Nephron progenitor cell (in vitro differentiated cells): ENCODE data around the gene ECD.
A peak's percentile ranks its signal among the peaks of the same experiment; 100 is the strongest.

Experiments
- DNase-seq: peaks from one replicate; pipeline ENCODE4 v3.0.0; 2021
- H3K27ac Mint-ChIP-seq: 2 replicates; pipeline ENCODE4 v1.8.0; 2021; ENCODE audit warnings: mild to moderate bottlenecking, moderate library complexity, mixed read lengths
- H3K27me3 Mint-ChIP-seq: 2 replicates; pipeline ENCODE4 v1.8.0; 2021; ENCODE audit warnings: mild to moderate bottlenecking, low read depth, mixed read lengths; ENCODE audit not compliant: poor library complexity
- H3K36me3 Mint-ChIP-seq: 2 replicates; pipeline ENCODE4 v1.8.0; 2021; ENCODE audit warnings: low read depth, mixed read lengths
- H3K4me1 Mint-ChIP-seq: 2 replicates; pipeline ENCODE4 v1.8.0; 2021; ENCODE audit warnings: mixed read lengths
- H3K4me3 Mint-ChIP-seq: 2 replicates; pipeline ENCODE4 v1.8.0; 2021; ENCODE audit warnings: mild to moderate bottlenecking, moderate library complexity, mixed read lengths
- H3K9me3 Mint-ChIP-seq: 2 replicates; pipeline ENCODE4 v1.8.0; 2021; ENCODE audit warnings: mild to moderate bottlenecking, moderate library complexity, mixed read lengths
- CTCF ChIP-seq: fragments of 200-600 bp; sonication (generic); IDR thresholded peaks from 2 replicates; pipeline ENCODE4 v1.5.0; 2021; ENCODE audit warnings: antibody characterized with exemption

The ECD gene

GRCh38 chr10:73099141-73099540, 68.7 kb downstream of the ECD start:
- Mint-ChIP-seq H3K4me1 (peaks cover 20% of the 10 kb centered on the region), H3K9me3 (no peaks in the 10 kb centered on the region), H3K36me3 (peaks cover 31% of the 10 kb centered on the region), H3K27ac (no peak overlapping the region), H3K4me3 (no peak overlapping the region), H3K27me3 (no peaks in the 10 kb centered on the region)
- no peak for TF ChIP-seq CTCF
- no peak for DNase-seq

GRCh38 chr10:73097305-73097670, 70.5 kb downstream of the ECD start:
- no peak for DNase-seq
- no peaks in the 10 kb centered on the region for H3K9me3 Mint-ChIP-seq
- H3K27me3 Mint-ChIP-seq, result no peaks in the 10 kb centered on the region
- peak overlapping the region; percentile 68 for H3K27ac Mint-ChIP-seq
- peaks cover 34% of the 10 kb centered on the region for H3K4me1 Mint-ChIP-seq
- peaks cover 22% of the 10 kb centered on the region for H3K36me3 Mint-ChIP-seq
- peak overlapping the region; percentile 97 for H3K4me3 Mint-ChIP-seq
- TF ChIP-seq CTCF, result no peak

- H3K27me3 Mint-ChIP-seq, result no peaks in the 10 kb centered on the region
These were observed 71.1 kb downstream of the ECD start, which contains the start of gene P4HA1 for GRCh38 chr10:73096449-73097304. Gene P4HA1, minus strand, starts transcription at chr10:73096866. Its CDS starts 21,983 bp downstream, at chr10:73074883.

GRCh38 chr10:73096041-73096448, 71.8 kb downstream of the ECD start:
- H3K27me3 Mint-ChIP-seq, result no peaks in the 10 kb centered on the region
- H3K36me3 Mint-ChIP-seq, result peaks cover 23% of the 10 kb centered on the region
- TF ChIP-seq CTCF, result no peak
- peak; percentile 67 for DNase-seq
- H3K4me3 Mint-ChIP-seq, result peak overlapping the region; percentile 97
- H3K9me3 Mint-ChIP-seq, result no peaks in the 10 kb centered on the region
- peaks cover 42% of the 10 kb centered on the region for H3K4me1 Mint-ChIP-seq
- H3K27ac Mint-ChIP-seq, result peak overlapping the region; percentile 99

More at GRCh38 chr10:73096449-73097304, 71.1 kb downstream of the ECD start, which contains the start of gene P4HA1:
- Mint-ChIP-seq H3K4me3 (peak within 1 kb of the TSS; percentile 97), H3K9me3 (no peaks in the 10 kb centered on the region), H3K36me3 (peaks cover 20% of the 10 kb centered on the region), H3K27ac (peak within 1 kb of the TSS; percentile 99), H3K4me1 (peaks cover 38% of the 10 kb centered on the region)
- peak; percentile 98 for DNase-seq
- peak; percentile 57 for TF ChIP-seq CTCF

- Mint-ChIP-seq H3K9me3 (no peaks in the 10 kb centered on the region), H3K4me3 (peak overlapping the region; percentile 97), H3K27me3 (no peaks in the 10 kb centered on the region), H3K36me3 (peaks cover 18% of the 10 kb centered on the region), H3K27ac (peak overlapping the region; percentile 99), H3K4me1 (peaks cover 42% of the 10 kb centered on the region)
- DNase-seq, result peak; percentile 62
- no peak for TF ChIP-seq CTCF
These were observed 72.3 kb downstream of the ECD start for GRCh38 chr10:73095481-73096021.
